Panc1 (cell line): ENCODE measurements around the gene HTR1D.

ENCODE experiments used
- TCF7L2 ChIP-seq: IDR thresholded peaks from 2 replicates; pipeline ENCODE4 v1.6.1; 2011; ENCODE audit warnings: mild to moderate bottlenecking, low read depth, low read length, inconsistent platforms
- TF ChIP-seq, protein P1 (sequence below): fragments of 450-650 bp; IDR thresholded peaks from 2 replicates; pipeline ENCODE4 v1.5.1; 2017; ENCODE audit warnings: mild to moderate bottlenecking

GRCh38 chr1:23242414-23242813 lies 25.1 kb upstream of the HTR1D start:
- TF ChIP-seq, protein P1, sequence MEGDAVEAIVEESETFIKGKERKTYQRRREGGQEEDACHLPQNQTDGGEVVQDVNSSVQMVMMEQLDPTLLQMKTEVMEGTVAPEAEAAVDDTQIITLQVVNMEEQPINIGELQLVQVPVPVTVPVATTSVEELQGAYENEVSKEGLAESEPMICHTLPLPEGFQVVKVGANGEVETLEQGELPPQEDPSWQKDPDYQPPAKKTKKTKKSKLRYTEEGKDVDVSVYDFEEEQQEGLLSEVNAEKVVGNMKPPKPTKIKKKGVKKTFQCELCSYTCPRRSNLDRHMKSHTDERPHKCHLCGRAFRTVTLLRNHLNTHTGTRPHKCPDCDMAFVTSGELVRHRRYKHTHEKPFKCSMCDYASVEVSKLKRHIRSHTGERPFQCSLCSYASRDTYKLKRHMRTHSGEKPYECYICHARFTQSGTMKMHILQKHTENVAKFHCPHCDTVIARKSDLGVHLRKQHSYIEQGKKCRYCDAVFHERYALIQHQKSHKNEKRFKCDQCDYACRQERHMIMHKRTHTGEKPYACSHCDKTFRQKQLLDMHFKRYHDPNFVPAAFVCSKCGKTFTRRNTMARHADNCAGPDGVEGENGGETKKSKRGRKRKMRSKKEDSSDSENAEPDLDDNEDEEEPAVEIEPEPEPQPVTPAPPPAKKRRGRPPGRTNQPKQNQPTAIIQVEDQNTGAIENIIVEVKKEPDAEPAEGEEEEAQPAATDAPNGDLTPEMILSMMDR = no peak
- TF ChIP-seq TCF7L2 = no peak
